Psoas muscle (tissue), 8 donors: ENCODE results near the gene NAT9. TPM values are rescaled to one million over a fixed set of nuclear protein-coding genes. Genes with fewer than 3 reads are reported as not detected.

Experiments used
- ATAC-seq, 4 donors: fragments of 200-7000 bp; cut with Tn5 transposase; one replicate each; pipeline ENCODE4 v1.9.1; 2020; ENCODE audit warnings: moderate library complexity in 3 of 4, mild to moderate bottlenecking in 2 of 4
- DNase-seq, 2 donors: peaks; one replicate each; pipeline ENCODE4 v3.0.0-alpha.2; 2020
- H3K27ac ChIP-seq: fragments of 200-600 bp; one replicate; pipeline ENCODE4 v1.8.0; 2022
- H3K27me3 ChIP-seq, 3 donors: fragments of 200-600 bp in 1 of 3; one replicate each; pipeline versions ENCODE4 v1.6.1 to v1.8.0; 2013 to 2022; ENCODE audit warnings: low read length in 2 of 3, mild to moderate bottlenecking in 2 of 3, moderate library complexity in 1 of 3; ENCODE audit not compliant: insufficient read depth in 3 of 3
- H3K36me3 ChIP-seq, 2 donors: fragments of 200-600 bp in 1 of 2; one replicate each; pipeline versions ENCODE4 v1.6.1 to v1.8.0; 2013 to 2022; ENCODE audit warnings: low read depth in 1 of 2, mild to moderate bottlenecking in 1 of 2, moderate library complexity in 1 of 2; ENCODE audit not compliant: insufficient read depth in 1 of 2
- H3K4me1 ChIP-seq: fragments of 200-600 bp; one replicate; pipeline ENCODE4 v1.8.0; 2022
- H3K4me3 ChIP-seq: fragments of 200-600 bp; one replicate; pipeline ENCODE4 v1.8.0; 2022; ENCODE audit warnings: mild to moderate bottlenecking
- H3K9me3 ChIP-seq: fragments of 200-600 bp; one replicate; pipeline ENCODE4 v1.8.0; 2022
- WGBS, 3 donors: extraction: QIAGEN DNeasy Blood & Tissue Kit; methylation state at CpG; one replicate each; pipeline versions ENCODE4 v1.1.6 to v1.1.7; 2013; 5-methylcytosine and 5-hydroxymethylcytosine counted together
- intact Hi-C, 2 donors: fragments of 100-400 bp; cut with DNase I; formaldehyde crosslinking; loops; one replicate each; pipeline versions ENCODE4 v1.11.0 to v1.14.2; 2022
- polyA plus RNA-seq, 3 donors: library from polyadenylated mRNA; stranded (reverse); fragments of 200-250 nt; gene quantifications; one replicate each; pipeline ENCODE4 v1.2.3, GENCODE V29; 2013
- total RNA-seq, 4 donors: library from RNA; stranded (reverse); fragmentation: NEBNext Ultra II Directional in 2 of 4; extraction: Animal tissue kit (Norgen Biotek cat#: 25700) in 2 of 4; gene quantifications; one replicate each; pipeline versions ENCODE4 v1.2.1 to v1.2.4, GENCODE V29; 2021 to 2023
- TF ChIP-seq, protein P1 (sequence below): fragments of 200-600 bp; IDR thresholded peaks from one replicate; pipeline ENCODE4 v1.8.0; 2022; ENCODE audit warnings: antibody characterized with exemption
- donor health status: healthy with polysubstance abuse.
- donor health status: DM: no; HTN: no; CAD: no; lungs with moderate emphysema.
- donor health status: Bipolar disorder and iron deficiency.
- donor health status: healthy.
- donor health status: DM: yes; HTN: yes; CAD: no.
- donor health status: DM: no; HTN: no; CAD: no.
- donor health status: DM: no; HTN: no; CAD: no.
- donor health status: DM: yes; HTN: yes; CAD: no.

NAT9 gene
- total and polyA plus RNA-seq, 7 donors: 15.2 to 52.5 (median 25.8) TPM

DNA sequence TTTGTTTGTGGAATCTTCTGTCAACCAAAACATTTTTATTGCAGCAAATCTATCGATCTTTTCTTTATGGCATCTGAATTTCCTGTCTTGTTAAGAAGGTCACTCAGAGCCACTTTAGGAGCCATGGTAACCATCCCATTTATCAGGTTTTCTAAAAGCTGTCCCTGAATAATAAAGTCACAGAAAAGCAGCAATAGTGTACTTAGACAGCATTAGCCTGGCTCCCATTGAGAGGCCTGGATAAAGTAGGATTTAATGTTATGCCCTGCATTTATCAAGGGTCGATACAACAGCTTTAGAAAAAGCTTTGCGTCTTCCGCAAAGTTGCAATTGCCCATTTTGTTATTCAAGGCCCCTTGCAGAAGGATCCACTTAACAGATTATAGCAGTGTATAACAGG is 53.4 kb downstream of the NAT9 start:
- no peak for DNase-seq
- H3K4me3 ChIP-seq: no peak overlapping the region
- no peaks in the 10 kb centered on the region for H3K4me1 ChIP-seq
- TF ChIP-seq, protein P1, sequence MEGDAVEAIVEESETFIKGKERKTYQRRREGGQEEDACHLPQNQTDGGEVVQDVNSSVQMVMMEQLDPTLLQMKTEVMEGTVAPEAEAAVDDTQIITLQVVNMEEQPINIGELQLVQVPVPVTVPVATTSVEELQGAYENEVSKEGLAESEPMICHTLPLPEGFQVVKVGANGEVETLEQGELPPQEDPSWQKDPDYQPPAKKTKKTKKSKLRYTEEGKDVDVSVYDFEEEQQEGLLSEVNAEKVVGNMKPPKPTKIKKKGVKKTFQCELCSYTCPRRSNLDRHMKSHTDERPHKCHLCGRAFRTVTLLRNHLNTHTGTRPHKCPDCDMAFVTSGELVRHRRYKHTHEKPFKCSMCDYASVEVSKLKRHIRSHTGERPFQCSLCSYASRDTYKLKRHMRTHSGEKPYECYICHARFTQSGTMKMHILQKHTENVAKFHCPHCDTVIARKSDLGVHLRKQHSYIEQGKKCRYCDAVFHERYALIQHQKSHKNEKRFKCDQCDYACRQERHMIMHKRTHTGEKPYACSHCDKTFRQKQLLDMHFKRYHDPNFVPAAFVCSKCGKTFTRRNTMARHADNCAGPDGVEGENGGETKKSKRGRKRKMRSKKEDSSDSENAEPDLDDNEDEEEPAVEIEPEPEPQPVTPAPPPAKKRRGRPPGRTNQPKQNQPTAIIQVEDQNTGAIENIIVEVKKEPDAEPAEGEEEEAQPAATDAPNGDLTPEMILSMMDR: no peak
- ATAC-seq: no peak
- peaks cover 0 to 4% (median 0%) of the 10 kb centered on the region in 3 donors for H3K27me3 ChIP-seq
- intact Hi-C loops: no loop called here
- no peak overlapping the region for H3K27ac ChIP-seq
- H3K9me3 ChIP-seq: no peaks in the 10 kb centered on the region
- H3K36me3 ChIP-seq: no peaks in the 10 kb centered on the region
- WGBS, 3 donors: 89 to 91% (median 90%) methylated on average over 4 of the region's 4 CpGs

Other genes starting within 250 kb of the NAT9 start
- gene CD300LB, start 244.9 kb downstream of the NAT9 start, total RNA-seq: under 1 TPM in 2 of 4 donors, not detected in 2; 0.11 to 0.15 TPM
- gene CD300LB, start 244.9 kb downstream of the NAT9 start, polyA plus RNA-seq: under 1 TPM in 2 of 3 donors, not detected in 1; 0.01 to 0.05 TPM
- gene CD300C, start 230.2 kb downstream of the NAT9 start, total RNA-seq: under 1 TPM; 0.32 to 0.44 (median 0.41) TPM
- gene CD300C, start 230.2 kb downstream of the NAT9 start, polyA plus RNA-seq: under 1 TPM; 0.03 to 0.27 (median 0.18) TPM
- gene CD300H, start 208.8 kb downstream of the NAT9 start, total RNA-seq: not detected
- not detected for gene CD300H, start 208.8 kb downstream of the NAT9 start, polyA plus RNA-seq
- gene CD300LD, start 184.1 kb downstream of the NAT9 start, total RNA-seq: not detected
- gene CD300LD, start 184.1 kb downstream of the NAT9 start, polyA plus RNA-seq: not detected
- gene CD300E, start 152.6 kb downstream of the NAT9 start, total RNA-seq: under 1 TPM in 3 of 4 donors, not detected in 1; 0.21 to 0.50 (median 0.49) TPM
- under 1 TPM; 0.09 to 0.27 (median 0.21) TPM for gene CD300E, start 152.6 kb downstream of the NAT9 start, polyA plus RNA-seq
- under 1 TPM in 2 of 4 donors, not detected in 2; 0.32 to 0.39 TPM for gene CD300LF, start 63.4 kb downstream of the NAT9 start, total RNA-seq
- under 1 TPM in 2 of 3 donors, not detected in 1; 0.09 to 0.16 TPM for gene CD300LF, start 63.4 kb downstream of the NAT9 start, polyA plus RNA-seq
- gene RAB37, start 39.1 kb downstream of the NAT9 start, total RNA-seq: under 1 TPM; 0.62 to 0.78 (median 0.67) TPM
- under 1 TPM; 0.69 to 0.82 (median 0.75) TPM for gene RAB37, start 39.1 kb downstream of the NAT9 start, polyA plus RNA-seq
- gene NHERF1, start 27.7 kb downstream of the NAT9 start, total RNA-seq: 10 to 100 TPM in 1 of 4 donors, 1 to 10 TPM in 3; 3.9 to 16.6 (median 4.9) TPM
- gene NHERF1, start 27.7 kb downstream of the NAT9 start, polyA plus RNA-seq: 10 to 100 TPM in 1 of 3 donors, 1 to 10 TPM in 2; 2.4 to 37.1 (median 3.1) TPM
- gene GRIN2C, start 83.5 kb upstream of the NAT9 start, total RNA-seq: under 1 TPM; 0.20 to 0.74 (median 0.37) TPM
- under 1 TPM; 0.06 to 0.40 (median 0.10) TPM for gene GRIN2C, start 83.5 kb upstream of the NAT9 start, polyA plus RNA-seq
- gene FDXR, start 96.6 kb upstream of the NAT9 start, total RNA-seq: 1 to 10 TPM; 3.0 to 7.9 (median 4.2) TPM
- gene FDXR, start 96.6 kb upstream of the NAT9 start, polyA plus RNA-seq: 1 to 10 TPM; 3.4 to 4.7 (median 3.7) TPM
- gene FADS6, start 117.3 kb upstream of the NAT9 start, total RNA-seq: not detected
- gene FADS6, start 117.3 kb upstream of the NAT9 start, polyA plus RNA-seq: under 1 TPM in 1 of 3 donors, not detected in 2; 0.01 TPM
- not detected for gene USH1G, start 146.9 kb upstream of the NAT9 start, total RNA-seq
- not detected for gene USH1G, start 146.9 kb upstream of the NAT9 start, polyA plus RNA-seq
- not detected for gene OTOP2, start 147.9 kb upstream of the NAT9 start, total RNA-seq
- gene OTOP2, start 147.9 kb upstream of the NAT9 start, polyA plus RNA-seq: not detected
- gene OTOP3, start 159.6 kb upstream of the NAT9 start, total RNA-seq: not detected
- under 1 TPM in 1 of 3 donors, not detected in 2; 0.04 TPM for gene OTOP3, start 159.6 kb upstream of the NAT9 start, polyA plus RNA-seq
- gene HID1, start 196.4 kb upstream of the NAT9 start, total RNA-seq: 10 to 100 TPM in 1 of 4 donors, 1 to 10 TPM in 3; 1.7 to 10.4 (median 2.8) TPM
- 1 to 10 TPM; 2.3 to 4.8 (median 2.3) TPM for gene HID1, start 196.4 kb upstream of the NAT9 start, polyA plus RNA-seq
- 1 to 10 TPM; 1.4 to 3.4 (median 2.7) TPM for gene CDR2L, start 211.3 kb upstream of the NAT9 start, total RNA-seq
- 1 to 10 TPM; 1.3 to 1.7 (median 1.5) TPM for gene CDR2L, start 211.3 kb upstream of the NAT9 start, polyA plus RNA-seq
- 10 to 100 TPM; 50.4 to 70.6 (median 59.2) TPM for gene MRPL58, start 236.3 kb upstream of the NAT9 start, total RNA-seq
- 10 to 100 TPM; 64.1 to 80.6 (median 76.2) TPM for gene MRPL58, start 236.3 kb upstream of the NAT9 start, polyA plus RNA-seq